VCaP (cell line): ENCODE data around the gene EPM2A.
"Not testable (repeated sequence)": the region's sequence is repeated elsewhere in the genome, so short reads cannot be mapped to it uniquely, and the experiment has no call there.

Source experiments
- H3K27ac ChIP-seq: fragments of 450-650 bp; 2 replicates; pipeline ENCODE4 v1.5.1; 2017
- CTCF ChIP-seq: fragments of 450-650 bp; conservative IDR thresholded peaks from 2 replicates; pipeline ENCODE4 v1.5.1; 2017; ENCODE audit warnings: mild to moderate bottlenecking, moderate library complexity

The EPM2A gene

DNA sequence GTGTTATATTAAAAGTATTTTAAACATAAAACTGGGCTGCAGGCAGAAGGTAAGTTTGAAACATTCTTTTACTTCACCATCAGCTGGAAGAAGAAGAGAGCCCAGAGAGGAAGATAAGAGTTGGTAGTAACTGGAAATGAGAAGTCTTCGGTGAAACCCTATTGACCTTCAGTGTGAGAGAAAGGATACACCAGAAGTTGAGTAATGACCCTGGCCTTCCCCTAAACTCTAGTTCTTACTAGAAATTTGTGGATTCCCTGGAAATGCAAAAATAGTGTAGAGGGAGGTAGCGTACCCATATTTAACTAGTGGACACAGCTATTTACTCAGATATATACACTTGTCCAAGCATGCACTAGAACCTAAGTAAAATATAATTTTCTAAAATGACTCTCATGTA, 8.0 kb upstream of the EPM2A start:
- no peak for TF ChIP-seq CTCF
- no peak overlapping the region for H3K27ac ChIP-seq

DNA sequence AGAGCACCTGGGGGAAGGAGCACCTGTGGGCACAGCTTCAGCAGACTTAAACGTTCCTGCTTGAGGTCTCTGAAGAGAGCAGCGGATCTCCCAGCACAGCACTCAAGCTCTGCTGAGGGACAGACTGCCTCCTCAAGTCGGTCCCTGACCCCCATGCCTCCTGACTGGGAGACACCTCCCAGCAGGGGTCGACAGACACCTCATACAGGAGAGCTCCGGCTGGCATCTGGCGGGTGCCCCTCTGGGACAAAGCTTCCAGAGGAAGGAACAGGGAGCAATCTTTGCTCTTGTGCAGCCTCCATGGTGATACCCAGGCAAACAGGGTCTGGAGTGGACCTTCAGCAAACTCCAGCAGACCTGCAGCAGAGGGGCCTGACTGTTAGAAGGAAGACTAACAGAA, 7.2 kb upstream of the EPM2A start:
- not testable (repeated sequence) for H3K27ac ChIP-seq

DNA sequence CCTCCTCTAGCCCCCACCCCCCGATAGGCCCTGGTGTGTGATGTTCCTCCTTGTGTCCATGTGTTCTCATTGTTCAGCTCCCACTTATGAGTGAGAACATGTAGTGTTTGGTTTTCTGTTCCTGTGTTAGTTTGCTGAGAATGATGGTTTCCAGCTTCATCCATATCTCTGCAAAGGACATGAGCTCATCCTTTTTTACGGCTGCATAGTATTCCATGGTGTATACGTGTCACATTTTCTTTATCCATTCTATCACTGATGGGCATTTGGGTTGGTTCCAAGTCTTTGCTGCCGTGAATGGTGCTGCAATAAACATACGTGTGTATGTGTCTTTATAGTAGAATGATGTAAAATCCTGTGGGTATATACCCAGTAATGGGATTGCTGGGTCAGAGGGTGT, 4.4 kb upstream of the EPM2A start:
- H3K27ac ChIP-seq = not testable (repeated sequence)

DNA sequence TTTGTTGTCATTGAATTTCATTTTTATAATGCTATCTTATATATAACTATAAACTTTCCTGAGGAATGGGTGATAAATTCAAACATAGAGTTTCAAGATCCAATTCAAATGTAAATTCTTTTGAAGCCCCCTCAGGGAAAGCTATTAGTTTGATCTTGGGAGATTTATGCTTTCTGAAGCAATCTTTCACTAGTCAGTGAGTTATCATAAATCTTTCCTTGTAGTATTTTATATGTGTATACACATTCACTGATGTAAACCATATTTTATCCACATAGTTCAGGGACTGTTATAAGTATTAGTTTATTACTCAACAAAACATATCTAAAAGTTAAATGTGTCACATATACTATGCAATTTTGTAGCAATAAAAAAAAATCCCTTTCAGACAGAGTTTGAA, 2.9 kb upstream of the EPM2A start:
- TF ChIP-seq CTCF = no peak
- no peak overlapping the region for H3K27ac ChIP-seq

GRCh38 chr6:145736661-145737144, 1.4 kb upstream of the EPM2A start:
- H3K27ac ChIP-seq = peak overlapping the region; percentile 95; the same call in 1 of the 2 replicates
- no peak for TF ChIP-seq CTCF

- no peak for TF ChIP-seq CTCF
- H3K27ac ChIP-seq = peak overlapping the region; percentile 95
These were observed 599 bp downstream of the EPM2A start for GRCh38 chr6:145734486-145735355.

GRCh38 chr6:145733810-145734209, 1.5 kb downstream of the EPM2A start:
- no peak for TF ChIP-seq CTCF
- H3K27ac ChIP-seq = peak overlapping the region; percentile 95

DNA sequence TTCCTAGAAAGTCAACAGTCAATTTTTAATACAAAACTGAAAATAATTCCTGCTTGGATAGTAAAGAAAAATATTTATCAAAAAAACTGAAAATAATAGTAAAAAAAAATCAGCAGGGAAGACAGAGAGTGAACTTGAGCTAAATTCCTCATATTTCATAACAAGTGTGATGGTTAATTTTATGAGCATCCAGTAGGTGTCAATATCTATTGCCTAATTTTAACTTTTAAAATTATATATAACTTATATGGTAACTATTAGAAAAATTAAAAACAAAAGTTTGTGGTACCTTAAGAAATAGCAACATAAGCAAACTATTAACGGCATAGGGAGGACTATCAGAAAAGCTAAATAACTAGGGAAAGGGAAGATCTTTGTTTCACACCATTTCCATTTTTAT, 2.1 kb downstream of the EPM2A start:
- TF ChIP-seq CTCF = 0 out of 2 replicates have a peak, but pooled peaks have one; percentile 15
- H3K27ac ChIP-seq = no peak overlapping the region
